ENCODE data around the gene MYRF.

The MYRF gene

DNA sequence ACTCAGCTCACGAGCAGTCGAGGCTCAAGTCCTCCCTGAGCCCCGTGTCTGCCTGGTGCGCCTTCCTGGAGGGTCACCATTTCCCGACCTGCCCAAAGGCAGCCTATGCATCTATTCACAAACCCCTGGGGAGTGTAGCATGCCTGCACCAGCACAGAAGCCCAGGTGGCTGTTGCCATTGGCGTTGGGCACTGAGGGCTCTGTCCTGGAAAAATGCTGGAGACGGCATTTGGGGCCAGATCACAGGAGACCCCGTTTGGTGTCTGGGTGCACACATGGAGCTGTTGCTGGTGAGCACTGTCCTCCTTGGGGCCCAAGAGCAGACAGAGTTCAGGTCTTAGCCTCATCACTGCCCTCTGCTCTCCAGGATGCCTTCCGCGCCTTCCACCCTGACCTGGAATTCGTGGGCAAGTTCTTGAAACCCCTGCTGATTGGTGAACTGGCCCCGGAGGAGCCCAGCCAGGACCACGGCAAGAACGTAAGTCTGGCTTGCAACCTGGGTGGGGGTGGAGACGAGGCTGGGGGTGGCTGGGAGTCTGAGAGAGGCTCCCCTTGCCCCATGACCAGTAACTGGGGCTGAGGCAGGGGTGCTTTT lies 85.1 kb downstream of the MYRF start:
- no peak for TF ChIP-seq CTCF (IDR thresholded peaks at IDR 0.05; ENCODE audit: low read depth, low read length, missing control alignments)
- no peak for DNase-seq (ENCODE audit: extremely low read depth, low read depth)
- H3K4me3 ChIP-seq (replicated peaks; ENCODE audit: low read depth, low read length), result no peak overlapping the region
